ENCODE results near the gene AURKAIP1. TPM values are rescaled to one million over a fixed set of nuclear protein-coding genes. Genes with fewer than 3 reads are reported as not detected.
A peak's percentile ranks its signal among the peaks of the same experiment; 100 is the strongest.

The AURKAIP1 gene
- total and polyA plus RNA-seq, 9 of the 15 experiments (the other 6 are each of a cell fraction or from before 2014, with no cell fraction given), result 7.8 to 478 (median 92.0) TPM

DNA sequence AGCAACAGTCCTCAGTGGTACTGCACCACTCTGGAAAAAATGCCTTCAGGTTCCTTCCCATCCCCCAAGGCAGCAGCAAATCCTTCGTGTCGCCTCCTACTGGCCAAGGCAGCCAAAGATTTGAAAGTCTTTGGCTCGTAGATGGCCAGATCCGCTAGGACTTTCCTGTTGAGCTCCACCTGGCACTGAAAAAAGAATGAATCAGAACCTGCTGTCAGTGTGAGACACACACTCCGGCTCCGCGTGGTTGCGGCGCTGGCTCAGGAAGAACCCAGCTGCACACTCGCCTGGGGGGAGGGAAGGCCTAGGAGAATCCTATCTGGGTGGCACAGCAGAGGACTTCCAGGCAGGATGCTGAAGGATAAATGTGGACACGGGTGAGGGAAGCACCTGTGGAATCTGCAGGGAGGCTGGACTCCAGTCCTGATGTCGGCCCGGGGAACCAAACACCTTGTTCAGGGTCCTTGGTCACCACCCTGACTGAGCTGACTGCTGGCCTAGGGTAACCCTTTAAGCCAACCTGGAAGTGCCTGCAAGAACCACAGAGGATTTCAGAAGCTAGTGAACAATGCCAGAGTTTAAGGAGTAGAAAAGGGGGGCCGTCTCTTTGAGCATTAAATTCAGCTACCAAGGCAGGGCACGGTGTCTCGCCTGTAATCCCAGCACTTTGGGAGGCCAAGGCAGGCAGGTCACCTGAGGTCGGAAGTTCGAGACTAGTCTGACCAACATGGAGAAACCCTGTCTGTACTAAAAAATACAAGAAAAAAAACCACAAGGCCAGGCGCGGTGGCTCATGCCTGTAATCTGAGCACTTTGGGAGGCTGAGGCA lies 27.3 kb upstream of the AURKAIP1 start (continued):
- TF ChIP-seq, protein P1, sequence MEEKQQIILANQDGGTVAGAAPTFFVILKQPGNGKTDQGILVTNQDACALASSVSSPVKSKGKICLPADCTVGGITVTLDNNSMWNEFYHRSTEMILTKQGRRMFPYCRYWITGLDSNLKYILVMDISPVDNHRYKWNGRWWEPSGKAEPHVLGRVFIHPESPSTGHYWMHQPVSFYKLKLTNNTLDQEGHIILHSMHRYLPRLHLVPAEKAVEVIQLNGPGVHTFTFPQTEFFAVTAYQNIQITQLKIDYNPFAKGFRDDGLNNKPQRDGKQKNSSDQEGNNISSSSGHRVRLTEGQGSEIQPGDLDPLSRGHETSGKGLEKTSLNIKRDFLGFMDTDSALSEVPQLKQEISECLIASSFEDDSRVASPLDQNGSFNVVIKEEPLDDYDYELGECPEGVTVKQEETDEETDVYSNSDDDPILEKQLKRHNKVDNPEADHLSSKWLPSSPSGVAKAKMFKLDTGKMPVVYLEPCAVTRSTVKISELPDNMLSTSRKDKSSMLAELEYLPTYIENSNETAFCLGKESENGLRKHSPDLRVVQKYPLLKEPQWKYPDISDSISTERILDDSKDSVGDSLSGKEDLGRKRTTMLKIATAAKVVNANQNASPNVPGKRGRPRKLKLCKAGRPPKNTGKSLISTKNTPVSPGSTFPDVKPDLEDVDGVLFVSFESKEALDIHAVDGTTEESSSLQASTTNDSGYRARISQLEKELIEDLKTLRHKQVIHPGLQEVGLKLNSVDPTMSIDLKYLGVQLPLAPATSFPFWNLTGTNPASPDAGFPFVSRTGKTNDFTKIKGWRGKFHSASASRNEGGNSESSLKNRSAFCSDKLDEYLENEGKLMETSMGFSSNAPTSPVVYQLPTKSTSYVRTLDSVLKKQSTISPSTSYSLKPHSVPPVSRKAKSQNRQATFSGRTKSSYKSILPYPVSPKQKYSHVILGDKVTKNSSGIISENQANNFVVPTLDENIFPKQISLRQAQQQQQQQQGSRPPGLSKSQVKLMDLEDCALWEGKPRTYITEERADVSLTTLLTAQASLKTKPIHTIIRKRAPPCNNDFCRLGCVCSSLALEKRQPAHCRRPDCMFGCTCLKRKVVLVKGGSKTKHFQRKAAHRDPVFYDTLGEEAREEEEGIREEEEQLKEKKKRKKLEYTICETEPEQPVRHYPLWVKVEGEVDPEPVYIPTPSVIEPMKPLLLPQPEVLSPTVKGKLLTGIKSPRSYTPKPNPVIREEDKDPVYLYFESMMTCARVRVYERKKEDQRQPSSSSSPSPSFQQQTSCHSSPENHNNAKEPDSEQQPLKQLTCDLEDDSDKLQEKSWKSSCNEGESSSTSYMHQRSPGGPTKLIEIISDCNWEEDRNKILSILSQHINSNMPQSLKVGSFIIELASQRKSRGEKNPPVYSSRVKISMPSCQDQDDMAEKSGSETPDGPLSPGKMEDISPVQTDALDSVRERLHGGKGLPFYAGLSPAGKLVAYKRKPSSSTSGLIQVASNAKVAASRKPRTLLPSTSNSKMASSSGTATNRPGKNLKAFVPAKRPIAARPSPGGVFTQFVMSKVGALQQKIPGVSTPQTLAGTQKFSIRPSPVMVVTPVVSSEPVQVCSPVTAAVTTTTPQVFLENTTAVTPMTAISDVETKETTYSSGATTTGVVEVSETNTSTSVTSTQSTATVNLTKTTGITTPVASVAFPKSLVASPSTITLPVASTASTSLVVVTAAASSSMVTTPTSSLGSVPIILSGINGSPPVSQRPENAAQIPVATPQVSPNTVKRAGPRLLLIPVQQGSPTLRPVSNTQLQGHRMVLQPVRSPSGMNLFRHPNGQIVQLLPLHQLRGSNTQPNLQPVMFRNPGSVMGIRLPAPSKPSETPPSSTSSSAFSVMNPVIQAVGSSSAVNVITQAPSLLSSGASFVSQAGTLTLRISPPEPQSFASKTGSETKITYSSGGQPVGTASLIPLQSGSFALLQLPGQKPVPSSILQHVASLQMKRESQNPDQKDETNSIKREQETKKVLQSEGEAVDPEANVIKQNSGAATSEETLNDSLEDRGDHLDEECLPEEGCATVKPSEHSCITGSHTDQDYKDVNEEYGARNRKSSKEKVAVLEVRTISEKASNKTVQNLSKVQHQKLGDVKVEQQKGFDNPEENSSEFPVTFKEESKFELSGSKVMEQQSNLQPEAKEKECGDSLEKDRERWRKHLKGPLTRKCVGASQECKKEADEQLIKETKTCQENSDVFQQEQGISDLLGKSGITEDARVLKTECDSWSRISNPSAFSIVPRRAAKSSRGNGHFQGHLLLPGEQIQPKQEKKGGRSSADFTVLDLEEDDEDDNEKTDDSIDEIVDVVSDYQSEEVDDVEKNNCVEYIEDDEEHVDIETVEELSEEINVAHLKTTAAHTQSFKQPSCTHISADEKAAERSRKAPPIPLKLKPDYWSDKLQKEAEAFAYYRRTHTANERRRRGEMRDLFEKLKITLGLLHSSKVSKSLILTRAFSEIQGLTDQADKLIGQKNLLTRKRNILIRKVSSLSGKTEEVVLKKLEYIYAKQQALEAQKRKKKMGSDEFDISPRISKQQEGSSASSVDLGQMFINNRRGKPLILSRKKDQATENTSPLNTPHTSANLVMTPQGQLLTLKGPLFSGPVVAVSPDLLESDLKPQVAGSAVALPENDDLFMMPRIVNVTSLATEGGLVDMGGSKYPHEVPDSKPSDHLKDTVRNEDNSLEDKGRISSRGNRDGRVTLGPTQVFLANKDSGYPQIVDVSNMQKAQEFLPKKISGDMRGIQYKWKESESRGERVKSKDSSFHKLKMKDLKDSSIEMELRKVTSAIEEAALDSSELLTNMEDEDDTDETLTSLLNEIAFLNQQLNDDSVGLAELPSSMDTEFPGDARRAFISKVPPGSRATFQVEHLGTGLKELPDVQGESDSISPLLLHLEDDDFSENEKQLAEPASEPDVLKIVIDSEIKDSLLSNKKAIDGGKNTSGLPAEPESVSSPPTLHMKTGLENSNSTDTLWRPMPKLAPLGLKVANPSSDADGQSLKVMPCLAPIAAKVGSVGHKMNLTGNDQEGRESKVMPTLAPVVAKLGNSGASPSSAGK (IDR thresholded peaks at IDR 0.05), result no peak
- TF ChIP-seq ZC3H8 (IDR thresholded peaks at IDR 0.05) (no peak), MEF2D (tag; conservative IDR thresholded peaks at IDR 0.05; ENCODE audit: low read depth) (0 out of 2 replicates have a peak, but pooled peaks have one; percentile 9), PCBP2 (IDR thresholded peaks at IDR 0.05; ENCODE audit: low read depth, low read length, poor library complexity, severe bottlenecking) (no peak), ILK (tag; IDR thresholded peaks at IDR 0.05; ENCODE audit: borderline replicate concordance, low read depth) (no peak)
- TF ChIP-seq, protein P2, sequence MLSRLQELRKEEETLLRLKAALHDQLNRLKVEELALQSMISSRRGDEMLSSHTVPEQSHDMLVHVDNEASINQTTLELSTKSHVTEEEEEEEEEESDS (CRISPR knock-in tag; IDR thresholded peaks at IDR 0.05), result no peak
- TF ChIP-seq, protein P3, sequence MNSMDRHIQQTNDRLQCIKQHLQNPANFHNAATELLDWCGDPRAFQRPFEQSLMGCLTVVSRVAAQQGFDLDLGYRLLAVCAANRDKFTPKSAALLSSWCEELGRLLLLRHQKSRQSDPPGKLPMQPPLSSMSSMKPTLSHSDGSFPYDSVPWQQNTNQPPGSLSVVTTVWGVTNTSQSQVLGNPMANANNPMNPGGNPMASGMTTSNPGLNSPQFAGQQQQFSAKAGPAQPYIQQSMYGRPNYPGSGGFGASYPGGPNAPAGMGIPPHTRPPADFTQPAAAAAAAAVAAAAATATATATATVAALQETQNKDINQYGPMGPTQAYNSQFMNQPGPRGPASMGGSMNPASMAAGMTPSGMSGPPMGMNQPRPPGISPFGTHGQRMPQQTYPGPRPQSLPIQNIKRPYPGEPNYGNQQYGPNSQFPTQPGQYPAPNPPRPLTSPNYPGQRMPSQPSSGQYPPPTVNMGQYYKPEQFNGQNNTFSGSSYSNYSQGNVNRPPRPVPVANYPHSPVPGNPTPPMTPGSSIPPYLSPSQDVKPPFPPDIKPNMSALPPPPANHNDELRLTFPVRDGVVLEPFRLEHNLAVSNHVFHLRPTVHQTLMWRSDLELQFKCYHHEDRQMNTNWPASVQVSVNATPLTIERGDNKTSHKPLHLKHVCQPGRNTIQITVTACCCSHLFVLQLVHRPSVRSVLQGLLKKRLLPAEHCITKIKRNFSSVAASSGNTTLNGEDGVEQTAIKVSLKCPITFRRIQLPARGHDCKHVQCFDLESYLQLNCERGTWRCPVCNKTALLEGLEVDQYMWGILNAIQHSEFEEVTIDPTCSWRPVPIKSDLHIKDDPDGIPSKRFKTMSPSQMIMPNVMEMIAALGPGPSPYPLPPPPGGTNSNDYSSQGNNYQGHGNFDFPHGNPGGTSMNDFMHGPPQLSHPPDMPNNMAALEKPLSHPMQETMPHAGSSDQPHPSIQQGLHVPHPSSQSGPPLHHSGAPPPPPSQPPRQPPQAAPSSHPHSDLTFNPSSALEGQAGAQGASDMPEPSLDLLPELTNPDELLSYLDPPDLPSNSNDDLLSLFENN (IDR thresholded peaks at IDR 0.05; ENCODE audit: low read depth in 2 of 2, low read length in 2 of 2), result 0 out of 4 replicates have a peak, but pooled peaks of 1 of the 2 experiments have one; percentile 27
- TF ChIP-seq, protein P4, sequence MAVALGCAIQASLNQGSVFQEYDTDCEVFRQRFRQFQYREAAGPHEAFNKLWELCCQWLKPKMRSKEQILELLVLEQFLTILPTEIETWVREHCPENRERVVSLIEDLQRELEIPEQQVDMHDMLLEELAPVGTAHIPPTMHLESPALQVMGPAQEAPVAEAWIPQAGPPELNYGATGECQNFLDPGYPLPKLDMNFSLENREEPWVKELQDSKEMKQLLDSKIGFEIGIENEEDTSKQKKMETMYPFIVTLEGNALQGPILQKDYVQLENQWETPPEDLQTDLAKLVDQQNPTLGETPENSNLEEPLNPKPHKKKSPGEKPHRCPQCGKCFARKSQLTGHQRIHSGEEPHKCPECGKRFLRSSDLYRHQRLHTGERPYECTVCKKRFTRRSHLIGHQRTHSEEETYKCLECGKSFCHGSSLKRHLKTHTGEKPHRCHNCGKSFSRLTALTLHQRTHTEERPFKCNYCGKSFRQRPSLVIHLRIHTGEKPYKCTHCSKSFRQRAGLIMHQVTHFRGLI (CRISPR knock-in tag; IDR thresholded peaks at IDR 0.05), result no peak

Data from K562 (cell line).